HepG2 (cell line): ENCODE results near the gene POLR1C. TPM values are rescaled to one million over a fixed set of nuclear protein-coding genes. Genes with fewer than 3 reads are reported as not detected.

Source experiments
- BCL6 ChIP-seq: IDR thresholded peaks from 2 replicates; pipeline ENCODE4 v1.6.1; 2016; ENCODE audit warnings: missing genetic modification reagents, missing compliant biosample characterization
- GZF1 ChIP-seq: sonication (generic); formaldehyde crosslinking; IDR thresholded peaks from 2 replicates; pipeline ENCODE4 v1.5.1; 2020; ENCODE audit warnings: mild to moderate bottlenecking, missing genetic modification reagents
- HNF4A ChIP-seq: sonication (generic); formaldehyde crosslinking; IDR thresholded peaks from 2 replicates; pipeline ENCODE4 v1.4.0; 2020; ENCODE audit warnings: missing genetic modification reagents
- NRL ChIP-seq: sonication (generic); formaldehyde crosslinking; IDR thresholded peaks from 2 replicates; pipeline ENCODE4 v1.5.0; 2020; ENCODE audit warnings: missing genetic modification reagents, mild to moderate bottlenecking, moderate library complexity, borderline replicate concordance
- PAXIP1 ChIP-seq: sonication (generic); formaldehyde crosslinking; conservative IDR thresholded peaks from 2 replicates; pipeline ENCODE4 v1.4.0; 2020; ENCODE audit warnings: mild to moderate bottlenecking, missing genetic modification reagents, moderate library complexity
- PBX2 ChIP-seq: IDR thresholded peaks from 2 replicates; pipeline ENCODE4 v1.6.1; 2016; ENCODE audit warnings: control low read depth
- PCBP1 ChIP-seq: fragments of 200-400 bp; formaldehyde crosslinking; IDR thresholded peaks from 2 replicates; pipeline ENCODE4 v1.6.1; 2017; ENCODE audit warnings: mild to moderate bottlenecking, low read depth, low read length, borderline replicate concordance
- RBFOX2 ChIP-seq: fragments of 200-400 bp; formaldehyde crosslinking; IDR thresholded peaks from 2 replicates; pipeline ENCODE4 v1.6.1; 2017; ENCODE audit warnings: low read depth, mild to moderate bottlenecking, low read length
- SALL2 ChIP-seq: sonication (generic); formaldehyde crosslinking; IDR thresholded peaks from 2 replicates; pipeline ENCODE4 v1.8.1; 2023; ENCODE audit warnings: mild to moderate bottlenecking, missing genetic modification reagents, inconsistent platforms
- SKIL ChIP-seq: sonication (generic); formaldehyde crosslinking; IDR thresholded peaks from 2 replicates; pipeline ENCODE4 v1.8.0; 2022; ENCODE audit warnings: missing genetic modification reagents, mild to moderate bottlenecking, moderate library complexity, borderline replicate concordance
- TBP ChIP-seq: sonication (generic); formaldehyde crosslinking; IDR thresholded peaks from 2 replicates; pipeline ENCODE4 v1.5.0; 2020; ENCODE audit warnings: missing genetic modification reagents
- ZBTB43 ChIP-seq: sonication (generic); formaldehyde crosslinking; conservative IDR thresholded peaks from 2 replicates; pipeline ENCODE4 v1.4.0; 2020; ENCODE audit warnings: missing genetic modification reagents
- ZFX ChIP-seq: sonication (generic); formaldehyde crosslinking; IDR thresholded peaks from 2 replicates; pipeline ENCODE4 v1.4.0; 2020; ENCODE audit warnings: mild to moderate bottlenecking, low read depth, missing genetic modification reagents, moderate library complexity
- ZNF253 ChIP-seq: sonication (generic); formaldehyde crosslinking; IDR thresholded peaks from 2 replicates; pipeline ENCODE4 v1.8.0; 2022; ENCODE audit warnings: mild to moderate bottlenecking, missing genetic modification reagents, borderline replicate concordance
- ZNF329 ChIP-seq: sonication (generic); formaldehyde crosslinking; IDR thresholded peaks from 2 replicates; pipeline ENCODE4 v1.9.0; 2021; ENCODE audit warnings: low read depth, mild to moderate bottlenecking, missing genetic modification reagents
- ZNF543 ChIP-seq: sonication (generic); formaldehyde crosslinking; IDR thresholded peaks from 2 replicates; pipeline ENCODE4 v1.4.0; 2020; ENCODE audit warnings: mild to moderate bottlenecking, missing genetic modification reagents
- ZNF580 ChIP-seq: IDR thresholded peaks from 2 replicates; pipeline ENCODE4 v1.6.1; 2016; ENCODE audit warnings: low read depth, borderline replicate concordance
- ZNF589 ChIP-seq: sonication (generic); formaldehyde crosslinking; conservative IDR thresholded peaks from 2 replicates; pipeline ENCODE4 v1.8.0; 2022; ENCODE audit warnings: mild to moderate bottlenecking, moderate library complexity, missing genetic modification reagents
- ZNF709 ChIP-seq: sonication (generic); formaldehyde crosslinking; IDR thresholded peaks from 2 replicates; pipeline ENCODE4 v1.5.0; 2020; ENCODE audit warnings: mild to moderate bottlenecking, missing genetic modification reagents
- ZSCAN31 ChIP-seq: sonication (generic); formaldehyde crosslinking; IDR thresholded peaks from 2 replicates; pipeline ENCODE4 v1.5.0; 2020; ENCODE audit warnings: low read depth, mild to moderate bottlenecking, missing genetic modification reagents
- polyA plus RNA-seq, 8 experiments: library from polyadenylated mRNA; depleted of rRNA in 3 of 8; stranded (reverse) in 7 of 8; unstranded in 1 of 8; fragments of >200 nt; fragmentation: Illumina TruSeq in 4 of 8; extraction: Trizol in 4 of 8; gene quantifications; 2 replicates each; pipeline versions ENCODE4 v1.2.1 to v1.2.3, GENCODE V29; 2011 to 2016; ENCODE audit warnings: low read depth in 4 of 8, missing spikeins in 1 of 8, mixed read lengths in 1 of 8; ENCODE audit not compliant: insufficient read depth in 1 of 8
- total RNA-seq, 5 experiments: library from RNA; depleted of rRNA; stranded (reverse); fragments of >200 nt; fragmentation: Illumina TruSeq; extraction: Trizol; gene quantifications; 2 replicates each; pipeline ENCODE4 v1.2.3, GENCODE V29; 2016; ENCODE audit warnings: low read depth in 1 of 5

The POLR1C gene
- total and polyA plus RNA-seq, 2 of the 13 experiments (the other 11 are each of a cell fraction or from before 2014, with no cell fraction given), result 62.6 to 72.2 TPM

- TF ChIP-seq ZFX (CRISPR knock-in tag) (peak; percentile 56; the same call in 1 of the 2 replicates), ZSCAN31 (CRISPR knock-in tag) (peak; percentile 75; the same call in 1 of the 2 replicates), ZNF580 (CRISPR knock-in tag) (peak; percentile 65; the same call in 1 of the 2 replicates), PBX2 (CRISPR knock-in tag) (no peak), GZF1 (CRISPR knock-in tag) (no peak), TBP (CRISPR knock-in tag) (no peak), ZBTB43 (peak; percentile 61; the same call in 1 of the 2 replicates), RBFOX2 (no peak), ZNF253 (CRISPR knock-in tag) (no peak), ZNF589 (CRISPR knock-in tag) (no peak), HNF4A (CRISPR knock-in tag) (peak; percentile 45; the same call in 1 of the 2 replicates), ZNF543 (0 out of 2 replicates have a peak, but pooled peaks have one; percentile 34), ZNF329 (CRISPR knock-in tag) (peak; percentile 27; the same call in 1 of the 2 replicates), NRL (CRISPR knock-in tag) (peak; percentile 23; the same call in 1 of the 2 replicates), PCBP1 (0 out of 2 replicates have a peak, but pooled peaks have one; percentile 56), ZNF709 (no peak), BCL6 (CRISPR knock-in tag) (0 out of 2 replicates have a peak, but pooled peaks have one; percentile 28), SKIL (0 out of 2 replicates have a peak, but pooled peaks have one; percentile 15), SALL2 (CRISPR knock-in tag) (no peak; the same call in 1 of the 2 replicates), PAXIP1 (CRISPR knock-in tag) (peak; percentile 61; the same call in 1 of the 2 replicates)
These were observed 20.3 kb upstream of the POLR1C start (continued) for GRCh38 chr6:43496370-43497128.
